Lung (tissue), 12 donors: ENCODE results near the gene TMEM135. TPM values are rescaled to one million over a fixed set of nuclear protein-coding genes. Genes with fewer than 3 reads are reported as not detected.
A peak's percentile ranks its signal among the peaks of the same experiment; 100 is the strongest.

Experiments used
- ATAC-seq: fragments of 200-7000 bp; cut with Tn5 transposase; one replicate; pipeline ENCODE4 v1.9.1; 2020; ENCODE audit warnings: moderate number of reproducible peaks; ENCODE audit not compliant: insufficient read depth, low FRiP score
- DNase-seq, 3 donors: peaks; one replicate each; pipeline ENCODE4 v3.0.0-alpha.2; 2013 to 2017
- H3K27ac ChIP-seq, 2 donors: one replicate each; pipeline ENCODE4 v1.5.1; 2013; ENCODE audit warnings: mild to moderate bottlenecking in 2 of 2, moderate library complexity in 2 of 2, control low read depth in 1 of 2, inconsistent platforms in 1 of 2, low read depth in 1 of 2, low read length in 1 of 2
- H3K27me3 ChIP-seq, 3 donors: one replicate each; pipeline ENCODE4 v1.5.1; 2013; ENCODE audit warnings: low read length in 2 of 3; ENCODE audit not compliant: control insufficient read depth in 3 of 3, insufficient read depth in 3 of 3
- H3K36me3 ChIP-seq, 4 donors: one replicate each; pipeline ENCODE4 v1.5.1; 2013; ENCODE audit warnings: low read length in 4 of 4, mild to moderate bottlenecking in 1 of 4, moderate library complexity in 1 of 4; ENCODE audit not compliant: control insufficient read depth in 4 of 4, insufficient read depth in 4 of 4
- H3K4me1 ChIP-seq, 5 donors: one replicate each; pipeline ENCODE4 v1.5.1; 2013; ENCODE audit warnings: low read length in 5 of 5, mild to moderate bottlenecking in 2 of 5, moderate library complexity in 1 of 5; ENCODE audit not compliant: control insufficient read depth in 5 of 5, insufficient read depth in 5 of 5
- H3K4me3 ChIP-seq: one replicate; pipeline ENCODE4 v1.5.1; 2013; ENCODE audit warnings: mild to moderate bottlenecking, control low read depth, moderate library complexity
- H3K9ac ChIP-seq, 2 donors: one replicate each; pipeline ENCODE4 v1.5.1; 2013; ENCODE audit warnings: low read length in 2 of 2, control low read depth in 1 of 2; ENCODE audit not compliant: insufficient read depth in 1 of 2
- H3K9me3 ChIP-seq, 4 donors: one replicate each; pipeline ENCODE4 v1.5.1; 2013; ENCODE audit warnings: low read length in 3 of 4, mild to moderate bottlenecking in 1 of 4, moderate library complexity in 1 of 4; ENCODE audit not compliant: control insufficient read depth in 4 of 4, insufficient read depth in 3 of 4
- CTCF ChIP-seq: IDR thresholded peaks from 2 replicates; pipeline ENCODE4 v1.5.1; 2012; ENCODE audit warnings: mild to moderate bottlenecking; ENCODE audit errors: control extremely low read depth, extremely low read depth
- WGBS, 2 donors: extraction: QIAGEN DNeasy Blood & Tissue Kit; methylation state at CpG; one replicate each; pipeline ENCODE4 v1.1.7; 2013; 5-methylcytosine and 5-hydroxymethylcytosine counted together
- polyA plus RNA-seq, 2 donors: library from polyadenylated mRNA; stranded (reverse); fragments of 200-250 nt; gene quantifications; one replicate each; pipeline ENCODE4 v1.2.1, GENCODE V29; 2013
- total RNA-seq, 2 donors: library from RNA; depleted of rRNA in 1 of 2; stranded (reverse); fragments of >200 nt in 1 of 2; gene quantifications; one replicate each; pipeline ENCODE4 v1.2.1, GENCODE V29; 2014 to 2021
- donor health status: control.
- donor health status: control.
- donor health status: Bipolar disorder and iron deficiency.
- donor health status: healthy.
- donor health status: DM: yes; HTN: yes; CAD: no.

The TMEM135 gene
- total and polyA plus RNA-seq, 4 donors: 5.9 to 42.0 (median 11.5) TPM

- Histone ChIP-seq H3K4me1 (peaks cover 0 to 14% (median 0%) of the 10 kb centered on the region in 5 donors), H3K4me3 (no peak overlapping the region), H3K27ac (no peak overlapping the region), H3K36me3 (peaks cover 0 to 1% (median 0%) of the 10 kb centered on the region in 4 donors), H3K9me3 (no peaks in the 10 kb centered on the region), H3K9ac (no peak overlapping the region), H3K27me3 (no peaks in the 10 kb centered on the region)
- ATAC-seq (no peak), DNase-seq (no peak)
- WGBS, 2 donors: 93 to 95% methylated on average over 1 of the region's 1 CpG
- TF ChIP-seq CTCF: no peak
Observed at GRCh38 chr11:87256694-87257340, 219.1 kb downstream of the TMEM135 start.

GRCh38 chr11:87258171-87258833 is 220.6 kb downstream of the TMEM135 start:
- TF ChIP-seq CTCF: no peak
- H3K9me3 ChIP-seq: no peaks in the 10 kb centered on the region
- DNase-seq: peak in 1 of 3 donors; percentile 15
- H3K27ac ChIP-seq: no peak overlapping the region
- H3K4me3 ChIP-seq: no peak overlapping the region
- no peaks in the 10 kb centered on the region for H3K27me3 ChIP-seq
- no peak for ATAC-seq
- 39 to 56% methylated on average over 1 of the region's 1 CpG for WGBS, 2 donors
- peaks cover 0 to 15% (median 0%) of the 10 kb centered on the region in 5 donors for H3K4me1 ChIP-seq
- H3K9ac ChIP-seq: no peak overlapping the region
- peaks cover 0 to 1% (median 0%) of the 10 kb centered on the region in 4 donors for H3K36me3 ChIP-seq

GRCh38 chr11:87259736-87260135 is 222.0 kb downstream of the TMEM135 start:
- ATAC-seq: no peak
- 36 to 71% methylated on average over 1 of the region's 1 CpG for WGBS, 2 donors
- H3K27ac ChIP-seq: no peak overlapping the region
- no peak for TF ChIP-seq CTCF
- no peak overlapping the region for H3K9ac ChIP-seq
- peak in 1 of 3 donors; percentile 12 for DNase-seq
- no peaks in the 10 kb centered on the region for H3K9me3 ChIP-seq
- H3K27me3 ChIP-seq: no peaks in the 10 kb centered on the region
- peaks cover 0 to 1% (median 0%) of the 10 kb centered on the region in 4 donors for H3K36me3 ChIP-seq
- H3K4me1 ChIP-seq: peaks cover 0 to 19% (median 0%) of the 10 kb centered on the region in 5 donors
- H3K4me3 ChIP-seq: no peak overlapping the region
